Breast epithelium (tissue), 3 donors: ENCODE results near the gene CDC16.

Source experiments
- CTCF ChIP-seq, 3 donors: fragments of 450-650 bp; IDR thresholded peaks; one replicate each; pipeline ENCODE4 v1.5.1; 2016 to 2017; ENCODE audit warnings: antibody characterized with exemption in 3 of 3, mild to moderate bottlenecking in 3 of 3, moderate library complexity in 3 of 3
- POLR2A ChIP-seq: fragments of 450-650 bp; IDR thresholded peaks from one replicate; pipeline ENCODE4 v1.6.1; 2016; ENCODE audit warnings: antibody characterized with exemption, mild to moderate bottlenecking, moderate library complexity

- TF ChIP-seq CTCF (IDR thresholded peaks at IDR 0.05) (no peak), POLR2A (no peak)
Observed at GRCh38 chr13:114235697-114236096, 1.0 kb downstream of the CDC16 start.
